GM21737 (cell line): ENCODE measurements around the gene SLC51B.
"Not testable (repeated sequence)": the region's sequence is repeated elsewhere in the genome, so short reads cannot be mapped to it uniquely, and the experiment has no call there.

ENCODE experiments used
- ATAC-seq: cut with Tn5 transposase; IDR thresholded peaks from one replicate; pipeline ENCODE4 v1.9.1; 2021; ENCODE audit warnings: mild to moderate bottlenecking, moderate library complexity; ENCODE audit not compliant: unreplicated experiment

Gene SLC51B

GRCh38 chr15:65062726-65063125 is 17.5 kb downstream of the SLC51B start:
- no peak for ATAC-seq

- no peak for ATAC-seq
Observed at GRCh38 chr15:65066001-65066634, 20.9 kb downstream of the SLC51B start.

GRCh38 chr15:65066635-65067316 is 21.6 kb downstream of the SLC51B start:
- ATAC-seq: no peak

GRCh38 chr15:65067317-65067644 is 22.1 kb downstream of the SLC51B start:
- no peak for ATAC-seq

- no peak for ATAC-seq
Observed at GRCh38 chr15:65067645-65068402, 22.6 kb downstream of the SLC51B start, which contains the start of gene RASL12. Gene RASL12 (minus strand): TSS chr15:65067991. CDS start chr15:65067835, 156 bp downstream.

GRCh38 chr15:65068403-65068788 is 23.2 kb downstream of the SLC51B start:
- ATAC-seq: no peak

- no peak for ATAC-seq
Observed at GRCh38 chr15:65069179-65069578, 24.0 kb downstream of the SLC51B start.

- no peak for ATAC-seq
Observed at GRCh38 chr15:65069779-65070546, 24.8 kb downstream of the SLC51B start.

- no peak for ATAC-seq
Observed at GRCh38 chr15:65071381-65071811, 26.2 kb downstream of the SLC51B start.

- ATAC-seq: no peak
Observed at GRCh38 chr15:65072027-65072426, 26.8 kb downstream of the SLC51B start.

- ATAC-seq: no peak
Observed at GRCh38 chr15:65072617-65073016, 27.4 kb downstream of the SLC51B start.

GRCh38 chr15:65074946-65075345 is 29.8 kb downstream of the SLC51B start:
- ATAC-seq: not testable (repeated sequence)

GRCh38 chr15:65075607-65076395 is 30.6 kb downstream of the SLC51B start:
- not testable (repeated sequence) for ATAC-seq

- ATAC-seq: no peak
Observed at GRCh38 chr15:65076486-65077290, 31.5 kb downstream of the SLC51B start, which contains the start of gene KBTBD13. Gene KBTBD13 (plus strand): TSS chr15:65076746. CDS start chr15:65076816, 70 bp downstream.

GRCh38 chr15:65077291-65077980 is 32.2 kb downstream of the SLC51B start:
- no peak for ATAC-seq

- no peak for ATAC-seq
Observed at GRCh38 chr15:65077981-65078352, 32.8 kb downstream of the SLC51B start.

GRCh38 chr15:65079580-65079979 is 34.4 kb downstream of the SLC51B start:
- ATAC-seq: no peak

GRCh38 chr15:65081270-65081669 is 36.1 kb downstream of the SLC51B start:
- no peak for ATAC-seq

- no peak for ATAC-seq
Observed at GRCh38 chr15:65081758-65082157, 36.6 kb downstream of the SLC51B start.
